Measurements from ENCODE around the gene TOPBP1.

DNA sequence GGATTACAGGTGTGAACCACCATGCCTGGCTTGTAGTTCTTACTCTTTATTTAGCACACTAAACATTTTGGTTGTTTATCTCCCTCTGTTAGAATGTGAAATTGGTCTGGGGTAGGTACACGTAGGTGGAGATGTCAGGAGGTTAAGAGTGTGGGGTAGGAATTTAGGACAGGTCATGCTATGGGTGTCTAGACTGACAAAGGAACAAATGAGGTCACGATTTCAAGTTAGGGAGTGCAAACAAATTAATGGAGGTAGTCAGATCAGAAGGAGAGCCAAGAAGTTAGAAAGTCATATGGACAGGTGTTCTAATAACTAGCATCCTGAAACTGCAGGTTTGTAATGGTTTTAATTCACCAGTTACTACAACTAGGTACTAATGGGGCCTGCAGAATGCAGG, 68.5 kb downstream of the TOPBP1 start:
- TF ChIP-seq, protein P1, sequence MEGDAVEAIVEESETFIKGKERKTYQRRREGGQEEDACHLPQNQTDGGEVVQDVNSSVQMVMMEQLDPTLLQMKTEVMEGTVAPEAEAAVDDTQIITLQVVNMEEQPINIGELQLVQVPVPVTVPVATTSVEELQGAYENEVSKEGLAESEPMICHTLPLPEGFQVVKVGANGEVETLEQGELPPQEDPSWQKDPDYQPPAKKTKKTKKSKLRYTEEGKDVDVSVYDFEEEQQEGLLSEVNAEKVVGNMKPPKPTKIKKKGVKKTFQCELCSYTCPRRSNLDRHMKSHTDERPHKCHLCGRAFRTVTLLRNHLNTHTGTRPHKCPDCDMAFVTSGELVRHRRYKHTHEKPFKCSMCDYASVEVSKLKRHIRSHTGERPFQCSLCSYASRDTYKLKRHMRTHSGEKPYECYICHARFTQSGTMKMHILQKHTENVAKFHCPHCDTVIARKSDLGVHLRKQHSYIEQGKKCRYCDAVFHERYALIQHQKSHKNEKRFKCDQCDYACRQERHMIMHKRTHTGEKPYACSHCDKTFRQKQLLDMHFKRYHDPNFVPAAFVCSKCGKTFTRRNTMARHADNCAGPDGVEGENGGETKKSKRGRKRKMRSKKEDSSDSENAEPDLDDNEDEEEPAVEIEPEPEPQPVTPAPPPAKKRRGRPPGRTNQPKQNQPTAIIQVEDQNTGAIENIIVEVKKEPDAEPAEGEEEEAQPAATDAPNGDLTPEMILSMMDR (IDR thresholded peaks at IDR 0.05; ENCODE audit: insufficient read depth, low read length, poor library complexity, severe bottlenecking) = no peak
- no peak for TF ChIP-seq EZH2phosphoT487 (conservative IDR thresholded peaks at IDR 0.05; ENCODE audit: low read length)

Measured in SU-DHL-6 (cell line).